Activated T-cell treated with anti-CD3 and anti-CD28 coated beads for 4 hours (primary cell): ENCODE results near the gene GLYATL3.
"Not testable (repeated sequence)": the region's sequence is repeated elsewhere in the genome, so short reads cannot be mapped to it uniquely, and the experiment has no call there.

Experiments
- DNase-seq: peaks from one replicate; pipeline ENCODE4 v3.0.0-alpha.2; 2020

Gene GLYATL3

DNA sequence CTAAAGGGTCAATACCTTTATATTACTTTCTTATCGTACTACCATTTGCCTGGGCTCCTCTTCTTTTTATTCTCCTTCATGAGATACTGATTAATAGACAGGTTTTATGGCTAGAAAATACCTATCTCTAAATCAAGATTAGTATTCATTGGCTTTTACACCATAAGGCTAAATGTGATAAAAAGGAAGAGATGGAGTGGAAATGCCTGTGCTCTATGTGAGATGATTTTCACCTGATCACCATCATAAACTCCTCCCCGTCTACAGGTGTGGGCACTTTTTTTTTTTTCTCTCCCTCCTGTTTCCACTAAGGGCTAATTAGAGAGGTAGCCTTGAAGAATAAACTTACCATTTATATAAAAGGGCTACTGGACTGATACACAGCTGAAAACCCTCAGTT is at the start of gene GLYATL3:
GLYATL3 (plus strand) TSS at position 301 of the 400 bp plus-strand sequence. CDS start 12,068 bp downstream, outside the sequence.
- no peak for DNase-seq

DNA sequence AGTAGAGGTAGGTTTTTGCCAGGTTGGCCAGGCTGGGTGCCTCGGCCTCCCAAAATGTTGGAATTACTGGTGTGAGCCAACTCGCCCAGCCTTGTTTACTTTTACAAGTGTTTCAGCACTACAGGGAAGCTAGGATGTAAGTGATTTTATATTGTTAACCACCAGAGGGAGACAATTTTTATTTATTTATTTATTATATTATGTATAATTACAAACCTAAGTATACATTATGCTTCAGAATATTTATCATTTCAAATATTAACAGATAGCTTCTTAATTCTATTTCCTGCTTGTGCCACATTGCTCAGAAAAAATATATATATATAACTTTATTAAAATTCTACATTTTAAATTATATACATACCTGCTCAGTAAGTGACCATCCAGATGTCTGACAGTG is 46.5 kb upstream of the GLYATL3 start:
- DNase-seq, result no peak

DNA sequence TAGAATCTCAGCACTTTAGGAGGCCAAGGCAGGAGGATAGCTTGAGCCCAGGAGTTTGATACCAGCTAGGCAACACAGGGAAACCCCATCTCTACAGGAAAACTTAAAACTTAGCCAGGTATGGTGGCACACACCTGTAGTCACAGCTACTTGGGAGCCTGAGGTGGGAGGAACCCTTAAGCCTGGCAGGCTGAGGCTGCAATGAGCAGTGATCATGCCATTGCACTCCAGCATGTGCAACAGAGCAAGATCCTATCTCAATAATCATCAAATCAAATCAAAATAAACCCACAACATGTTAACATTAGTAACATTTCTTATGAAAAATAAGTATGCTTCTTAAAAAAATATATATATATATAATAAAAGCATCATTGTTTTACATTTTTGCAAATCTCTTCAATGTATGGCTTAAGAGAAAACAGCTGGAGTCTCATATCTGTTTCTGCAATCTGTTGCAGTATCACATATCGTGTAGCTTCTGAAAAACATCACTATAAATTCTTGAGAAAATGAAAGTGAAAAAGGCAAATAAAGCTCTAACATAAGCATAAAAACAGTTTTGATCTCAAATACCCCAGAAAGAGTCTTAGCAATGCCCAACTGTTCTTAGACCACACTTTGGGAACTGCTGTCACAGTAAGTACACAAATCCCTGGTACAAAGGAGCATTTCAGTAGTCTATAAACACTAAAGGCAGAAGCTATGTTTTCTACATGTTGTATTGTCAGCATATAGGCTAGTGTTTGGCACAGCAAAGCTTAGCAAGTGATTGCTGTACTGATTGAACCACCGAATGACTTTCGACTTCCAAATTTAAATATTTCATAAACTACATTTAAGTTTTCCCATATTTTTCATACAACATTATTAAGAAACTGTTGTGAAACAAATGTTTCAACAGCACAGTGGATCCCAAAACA is 44.7 kb upstream of the GLYATL3 start:
- DNase-seq, result no peak

DNA sequence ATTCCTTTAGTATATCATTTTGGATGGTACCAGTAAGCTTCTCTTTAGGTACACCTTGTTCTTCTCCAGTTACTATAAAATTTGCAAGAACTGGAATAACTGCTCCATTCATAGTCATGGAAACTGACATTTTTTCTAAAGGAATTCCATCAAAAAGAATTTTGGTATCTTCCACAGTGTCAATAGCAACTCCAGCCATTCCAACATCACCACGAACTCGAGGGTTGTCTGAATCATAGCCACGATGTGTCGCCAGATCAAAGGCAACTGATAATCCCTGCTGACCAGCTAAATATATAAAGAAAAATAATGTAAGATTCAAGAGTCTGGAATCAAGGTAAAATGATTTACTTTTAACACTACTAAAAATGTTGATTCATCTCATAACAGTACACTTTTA is 42.0 kb upstream of the GLYATL3 start:
- no peak for DNase-seq

DNA sequence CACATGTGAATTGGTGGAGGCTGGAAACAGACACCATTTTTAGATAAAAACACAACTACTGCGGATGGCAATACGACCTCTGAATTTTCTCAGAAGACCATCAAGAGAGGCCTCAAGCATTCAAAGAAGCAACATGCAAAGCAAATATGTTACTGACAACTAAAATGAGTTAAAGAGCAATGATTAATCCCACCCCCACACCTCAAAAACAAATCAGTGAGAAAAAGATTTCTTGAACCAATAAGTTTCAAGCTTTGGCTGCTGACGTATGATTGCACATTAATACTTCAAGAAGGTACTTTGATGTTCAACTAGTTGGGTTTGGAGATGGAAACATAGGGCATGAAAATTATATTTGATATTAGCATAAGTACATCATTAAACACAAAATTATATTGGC is 37.7 kb upstream of the GLYATL3 start:
- DNase-seq, result no peak

DNA sequence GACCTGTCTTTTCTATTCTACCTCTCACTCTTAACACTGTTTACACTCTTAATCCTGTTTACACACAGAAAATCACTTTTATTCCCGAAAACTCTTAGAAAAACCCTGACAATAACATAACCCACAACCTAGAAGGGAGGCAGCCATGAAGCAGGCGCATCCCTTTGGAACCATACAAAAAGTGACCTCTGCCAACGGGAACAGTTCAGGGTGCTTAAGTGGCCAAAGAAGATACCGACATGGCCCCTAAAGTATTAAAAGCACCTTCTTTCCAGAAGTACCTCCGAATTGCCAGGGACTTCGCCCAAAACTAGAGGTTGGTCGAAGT is 37.2 kb upstream of the GLYATL3 start:
- no peak for DNase-seq

DNA sequence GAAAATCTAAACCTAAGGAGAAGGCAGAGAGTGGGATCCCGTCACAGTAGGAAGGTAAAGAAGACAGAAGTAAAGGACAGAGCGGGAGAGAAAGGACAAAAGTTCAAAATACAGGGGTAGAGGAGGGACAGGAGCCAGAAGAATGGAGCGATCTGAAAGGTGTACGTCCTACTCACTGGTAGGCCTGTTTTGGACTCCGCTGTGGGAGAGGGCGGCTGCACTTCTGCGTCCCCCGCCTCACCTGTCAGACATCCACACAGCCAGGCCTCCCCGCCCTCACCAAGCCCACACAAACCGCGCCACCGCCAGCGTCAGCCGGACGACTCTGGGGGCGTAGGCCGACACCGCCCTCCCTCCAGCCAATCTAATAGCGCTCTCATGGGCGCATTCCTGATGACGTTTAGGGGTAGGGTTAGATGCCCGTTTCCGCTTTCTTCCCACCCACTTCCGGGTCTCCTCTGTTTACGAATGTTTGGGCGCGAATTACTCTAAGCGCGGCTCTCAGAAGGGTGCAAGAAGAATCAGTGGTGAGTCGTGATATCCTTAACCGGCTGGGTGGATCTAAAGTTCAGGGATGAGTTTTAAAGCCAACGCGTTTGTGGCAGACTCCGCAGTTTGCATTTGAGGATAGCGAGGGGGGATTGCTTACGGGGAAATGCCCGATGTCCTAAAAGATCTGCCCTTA is 36.7 kb upstream of the GLYATL3 start, which contains the start of the genes CENPQ and MMUT:
CENPQ (plus strand) TSS at position 444 of the 685 bp plus-strand sequence. CDS start 6,807 bp downstream, outside the sequence.
MMUT (minus strand) TSS at position 327 of the 685 bp plus-strand sequence. CDS start 3,787 bp downstream, outside the sequence.
- peak; percentile 87 for DNase-seq

DNA sequence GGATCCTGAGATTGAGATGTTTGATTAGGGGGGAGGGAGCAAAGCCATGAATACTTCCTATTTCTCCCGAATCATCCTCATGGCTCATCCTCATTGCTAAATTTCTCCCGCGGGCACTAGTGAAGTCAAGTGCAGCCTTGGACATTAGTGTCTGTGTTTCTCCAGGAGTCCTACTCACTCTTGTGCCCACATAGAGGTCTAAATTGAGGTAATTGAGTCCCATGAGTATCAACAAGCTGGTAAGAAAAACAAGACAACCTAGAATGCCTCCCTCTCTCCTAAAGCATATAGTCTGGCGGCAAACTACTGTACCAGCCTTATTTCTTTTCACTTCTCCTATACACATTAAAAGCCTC is 36.1 kb upstream of the GLYATL3 start:
- DNase-seq, result no peak

DNA sequence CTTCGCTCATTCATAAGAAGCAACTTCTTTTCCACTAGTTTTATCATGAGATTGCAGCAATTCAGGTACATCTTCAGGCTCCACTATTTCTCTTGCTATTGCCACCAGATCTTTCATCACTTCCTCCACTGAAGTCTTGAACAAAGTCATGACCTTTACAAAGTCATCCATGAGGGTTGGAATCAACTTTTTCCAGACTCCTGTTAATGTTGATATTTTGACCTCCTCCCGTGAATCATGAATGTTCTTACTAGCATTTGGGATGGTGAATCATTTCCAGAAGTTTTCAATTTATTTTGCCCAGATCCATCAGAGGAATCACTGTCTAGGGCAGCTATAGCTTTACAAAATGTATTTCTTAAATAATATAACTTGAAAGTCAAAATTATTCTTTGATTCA is 35.0 kb upstream of the GLYATL3 start:
- DNase-seq, result no peak

DNA sequence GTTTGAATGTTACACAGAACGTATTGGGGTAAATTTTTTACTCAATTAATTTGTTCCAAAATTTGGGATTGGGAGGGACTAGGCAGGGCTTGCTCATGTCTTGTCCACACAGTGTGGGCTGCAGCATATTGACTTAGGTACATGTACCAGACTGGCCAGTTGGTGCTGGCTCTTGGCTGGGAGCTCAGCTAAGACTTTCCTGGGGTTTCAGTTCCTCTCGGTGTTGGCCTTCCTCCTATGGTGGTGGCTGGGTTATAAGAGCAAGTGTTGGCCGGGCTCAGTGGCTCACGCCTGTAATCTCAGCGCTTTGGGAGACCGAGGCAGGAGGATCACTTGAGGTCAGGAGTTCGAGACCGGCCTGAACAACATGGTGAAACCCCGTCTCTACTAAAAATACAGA is 31.7 kb upstream of the GLYATL3 start:
- DNase-seq, result no peak

DNA sequence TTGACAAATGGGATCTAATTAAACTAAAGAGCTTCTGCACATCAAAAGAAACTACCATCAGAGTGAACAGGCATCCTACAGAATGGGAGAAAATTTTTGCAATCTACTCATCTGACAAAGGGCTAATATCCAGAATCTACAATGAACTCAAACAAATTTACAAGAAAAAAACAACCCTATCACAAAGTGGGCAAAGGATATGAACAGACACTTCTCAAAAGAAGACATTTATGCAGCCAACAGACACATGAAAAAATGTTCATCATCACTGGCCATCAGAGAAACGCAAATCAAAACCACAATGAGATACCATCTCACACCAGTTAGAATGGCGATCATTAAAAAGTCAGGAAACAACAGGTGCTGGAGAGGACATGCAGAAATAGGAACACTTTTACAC is 23.2 kb upstream of the GLYATL3 start:
- DNase-seq, result not testable (repeated sequence)

DNA sequence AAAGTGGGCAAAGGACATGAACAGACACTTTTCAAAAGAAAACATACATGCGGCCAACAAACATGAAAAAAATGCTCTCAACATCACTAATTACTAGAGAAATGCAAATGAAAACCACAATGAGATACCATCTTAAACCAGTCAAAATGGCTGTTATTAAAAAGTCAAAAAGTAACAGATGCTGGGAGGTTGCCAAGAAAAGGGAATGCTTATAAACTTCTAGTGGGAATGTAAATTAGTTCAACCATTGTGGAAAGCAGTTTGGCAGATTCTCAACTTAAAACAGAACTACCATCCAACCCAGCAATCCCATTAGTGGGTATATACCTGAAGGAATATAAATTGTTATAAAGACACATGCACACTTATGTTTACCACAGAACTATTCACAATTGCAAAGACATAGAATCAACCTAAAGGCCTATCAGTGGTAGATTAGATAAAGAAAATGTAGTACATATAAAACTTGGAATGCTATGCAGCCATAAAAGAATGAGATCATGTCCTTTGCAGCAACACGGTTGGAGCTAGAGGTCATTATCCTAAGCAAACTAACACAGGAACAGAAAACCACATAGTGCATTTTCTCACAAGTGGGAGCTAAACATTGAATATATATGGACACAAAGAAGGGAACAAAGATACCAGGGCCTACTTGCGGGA is 20.3 kb upstream of the GLYATL3 start:
- no peak for DNase-seq

DNA sequence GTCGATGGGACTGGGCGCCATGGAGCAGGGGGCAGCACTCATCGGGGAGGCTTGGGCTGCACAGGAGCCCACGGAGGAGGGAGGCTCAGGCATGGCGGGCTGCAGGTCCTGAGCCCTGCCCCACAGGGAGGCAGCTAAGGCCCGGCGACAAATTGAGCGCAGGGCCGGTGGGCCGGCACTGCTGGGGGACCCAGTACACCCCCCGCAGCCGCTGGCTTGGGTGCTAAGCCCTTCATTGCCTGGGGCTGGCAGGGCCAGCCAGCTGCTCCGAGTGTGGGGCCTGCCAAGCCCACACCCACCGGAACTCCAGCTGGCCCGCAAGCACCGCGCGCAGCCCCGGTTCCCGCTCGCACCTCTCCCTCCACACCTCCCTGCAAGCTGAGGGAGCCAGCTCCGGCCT is 17.9 kb upstream of the GLYATL3 start:
- DNase-seq, result not testable (repeated sequence)

DNA sequence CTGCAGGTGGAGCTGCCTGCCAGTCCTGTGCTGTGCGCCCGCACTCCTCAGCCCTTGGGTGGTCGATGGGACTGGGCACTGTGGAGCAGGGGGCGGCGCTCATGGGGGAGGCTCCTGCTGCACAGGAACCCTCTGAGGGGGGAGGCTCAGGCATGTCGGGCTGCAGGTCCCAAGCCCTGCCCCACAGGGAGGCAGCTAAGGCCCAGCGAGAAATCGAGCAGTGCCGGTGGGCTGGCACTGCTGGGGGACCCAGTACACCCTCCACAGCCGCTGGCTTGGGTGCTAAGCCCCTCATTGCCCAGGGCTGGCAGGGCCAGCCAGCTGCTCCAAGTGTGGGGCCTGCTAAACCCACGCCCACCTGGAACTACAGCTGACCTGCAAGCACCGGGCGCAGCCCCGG is 16.3 kb upstream of the GLYATL3 start:
- not testable (repeated sequence) for DNase-seq

DNA sequence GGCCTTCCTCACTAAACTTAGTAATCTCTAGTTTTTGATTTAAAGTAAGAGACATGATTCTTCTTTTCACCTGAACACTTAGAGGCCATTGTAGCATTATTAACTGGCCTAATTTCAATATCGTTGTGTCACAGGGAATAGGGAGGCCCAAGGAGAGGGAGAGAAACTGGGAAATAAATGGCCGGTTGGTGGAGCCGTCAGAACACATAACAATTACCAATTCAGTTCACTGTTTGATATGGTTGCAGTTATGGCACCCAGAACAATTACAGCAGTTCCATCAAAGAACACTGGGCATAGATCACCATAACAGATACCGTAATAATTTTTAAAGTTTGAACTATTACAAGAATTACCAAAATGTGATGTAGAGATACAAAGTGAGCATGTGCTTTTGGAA is 9.1 kb upstream of the GLYATL3 start:
- DNase-seq, result no peak

DNA sequence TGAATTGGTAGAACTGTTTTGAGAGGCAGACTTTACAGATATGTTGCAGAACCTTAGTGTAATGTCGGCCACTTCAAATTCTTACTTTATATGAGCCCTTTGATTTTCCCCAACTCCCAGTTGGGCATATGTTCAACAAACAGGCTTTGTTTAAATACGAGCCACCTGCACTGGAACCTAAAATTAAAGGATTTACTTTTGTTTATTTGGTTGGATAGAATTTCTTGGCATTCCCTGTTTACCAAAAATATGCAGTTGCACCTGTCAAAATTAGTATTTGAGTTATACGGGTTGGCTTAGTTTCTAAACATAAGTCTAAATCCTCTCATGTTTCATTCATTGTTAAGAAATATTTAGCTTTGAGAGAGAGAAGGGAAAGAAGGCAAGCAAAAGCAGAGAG is 2.4 kb upstream of the GLYATL3 start:
- no peak for DNase-seq

DNA sequence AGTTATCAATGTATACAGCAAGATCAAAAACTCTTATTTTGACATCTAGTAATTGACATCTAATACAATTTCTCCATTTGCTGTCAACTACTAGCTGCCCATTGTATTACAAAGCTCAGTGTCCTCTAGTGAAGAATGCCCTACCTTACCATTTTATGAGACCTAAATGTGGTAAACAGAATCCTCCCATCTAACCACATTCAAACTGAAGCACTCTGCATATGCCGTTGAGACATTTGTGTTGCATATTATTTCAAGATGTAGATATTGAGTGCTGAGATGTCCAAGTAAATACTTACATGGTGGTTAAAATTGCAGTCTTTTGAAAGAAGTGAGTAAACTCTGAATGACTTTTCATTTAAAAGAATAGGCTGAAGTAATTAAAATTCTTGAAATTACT is 597 bp upstream of the GLYATL3 start:
- no peak for DNase-seq

DNA sequence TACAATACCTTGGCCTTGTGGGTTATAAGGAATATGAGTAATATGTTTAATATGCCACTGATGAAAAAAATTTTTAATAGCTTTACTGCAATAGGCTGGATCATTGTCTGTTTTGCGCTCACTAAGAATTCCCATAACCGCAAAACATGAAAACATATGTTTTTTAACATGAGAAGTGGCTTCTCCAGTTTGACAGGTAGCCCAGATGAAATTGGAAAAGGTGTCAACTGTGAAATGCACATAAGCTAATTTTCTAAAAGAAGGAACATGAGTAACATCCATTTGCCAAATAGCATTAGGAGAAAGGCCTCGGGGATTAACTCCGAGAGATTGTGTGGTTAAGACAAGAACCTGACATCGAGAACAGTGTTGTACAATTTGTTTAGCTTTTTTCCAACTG is 4.9 kb downstream of the GLYATL3 start:
- no peak for DNase-seq

DNA sequence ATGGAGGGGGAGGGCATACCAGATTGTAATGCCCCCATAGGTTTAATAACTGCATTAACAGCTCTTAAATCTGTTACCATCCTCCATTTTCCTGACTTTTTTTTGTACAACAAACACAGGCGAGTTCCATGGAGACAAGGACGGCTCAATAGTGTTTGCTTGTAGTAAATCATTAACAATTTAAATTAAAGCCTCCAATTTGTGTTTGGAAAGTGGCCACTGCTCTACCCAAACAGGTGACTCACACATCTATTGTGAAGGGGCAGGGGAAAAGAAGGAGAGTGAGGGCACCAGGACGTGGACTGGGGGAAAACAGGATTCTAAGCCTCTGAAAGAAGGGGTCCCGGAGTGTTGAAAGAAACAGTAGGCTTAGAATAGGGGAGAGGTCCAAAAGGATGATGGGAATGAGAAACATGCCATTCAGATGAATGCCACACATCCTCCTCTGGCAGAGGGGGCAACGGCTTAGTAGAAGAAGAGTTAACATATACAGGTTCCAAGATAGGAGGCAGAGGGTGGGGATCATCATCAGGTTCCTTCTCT is 6.9 kb downstream of the GLYATL3 start:
- DNase-seq, result no peak

DNA sequence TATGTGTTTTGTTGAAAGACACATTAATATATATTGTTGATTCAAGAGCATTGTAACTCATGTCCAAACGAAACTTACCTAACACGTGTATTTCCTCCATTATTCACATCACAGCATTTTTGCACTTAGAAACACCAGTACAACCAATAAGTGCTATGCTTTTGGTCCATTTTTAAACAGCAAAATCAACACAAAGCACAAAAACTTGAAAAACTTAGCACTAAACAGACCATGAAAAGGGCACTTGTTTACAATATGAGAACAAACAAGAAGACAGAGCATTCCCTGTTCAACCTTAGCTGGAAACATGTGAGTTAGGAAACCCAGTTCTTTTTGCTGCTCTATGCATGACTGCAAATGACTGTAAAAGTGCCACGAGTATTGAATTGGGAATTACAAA is 9.6 kb downstream of the GLYATL3 start:
- DNase-seq, result no peak

DNA sequence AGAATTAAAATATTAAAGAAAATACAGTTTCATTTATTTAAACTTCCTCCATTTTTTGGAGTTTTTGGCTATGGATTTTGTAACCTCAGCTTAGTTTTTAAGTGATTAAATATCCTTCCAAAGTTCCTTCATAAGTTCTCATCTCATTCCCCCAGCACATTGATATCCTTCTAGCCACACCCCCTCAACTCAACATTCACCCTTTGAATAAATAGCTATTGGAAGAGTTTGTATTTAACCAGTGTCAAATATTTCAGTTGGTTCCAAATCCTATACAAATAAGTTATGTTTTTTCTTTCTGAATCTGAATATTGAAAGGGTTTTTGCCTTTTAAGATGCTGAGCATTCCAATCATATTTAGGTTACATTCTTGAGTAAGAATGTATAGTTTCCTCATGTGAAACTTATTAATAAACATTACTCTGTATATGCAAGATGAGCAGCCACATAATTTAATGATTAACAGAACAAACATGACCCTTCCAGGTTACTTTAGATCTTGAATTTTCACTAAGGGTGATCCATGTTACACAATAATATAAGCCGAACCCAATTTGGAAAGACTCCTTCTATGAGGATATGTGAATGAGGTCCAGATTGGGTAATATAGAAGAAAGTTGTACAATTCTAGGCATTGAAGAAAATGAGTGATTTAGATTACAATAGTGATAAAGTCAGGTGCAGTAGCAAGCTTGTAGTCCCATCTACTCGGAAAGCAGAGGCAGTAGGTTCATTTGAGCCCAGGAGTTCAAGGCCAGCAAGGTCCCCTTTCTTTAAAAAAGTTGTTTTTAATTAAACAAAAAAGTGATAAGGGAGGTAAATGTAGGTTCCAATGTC is 13.6 kb downstream of the GLYATL3 start:
- DNase-seq, result no peak
